ENCODE measurements around the gene TM4SF4.

- TF ChIP-seq ZNF8 (CRISPR knock-in tag; IDR thresholded peaks at IDR 0.05): no peak
- no peak for TF ChIP-seq ZFP30 (CRISPR knock-in tag; IDR thresholded peaks at IDR 0.05)
- TF ChIP-seq CSDC2 (CRISPR knock-in tag; IDR thresholded peaks at IDR 0.05): no peak
- TF ChIP-seq PATZ1 (CRISPR knock-in tag; IDR thresholded peaks at IDR 0.05; ENCODE audit: borderline replicate concordance): no peak
- no peak for TF ChIP-seq CREB5 (CRISPR knock-in tag; IDR thresholded peaks at IDR 0.05; ENCODE audit: low read depth)
- no peak for TF ChIP-seq ARNTL (CRISPR knock-in tag; IDR thresholded peaks at IDR 0.05; ENCODE audit: borderline replicate concordance, low read depth)
- no peak for TF ChIP-seq CSRNP3 (CRISPR knock-in tag; IDR thresholded peaks at IDR 0.05)
- TF ChIP-seq POU6F1 (CRISPR knock-in tag; IDR thresholded peaks at IDR 0.05; ENCODE audit: borderline replicate concordance, low read depth): no peak
- no peak for TF ChIP-seq ZFP3 (CRISPR knock-in tag; IDR thresholded peaks at IDR 0.05)
Measured at GRCh38 chr3:149462581-149463011, 11.9 kb upstream of the TM4SF4 start.
